Measurements from ENCODE around the gene HCLS1. TPM values are rescaled to one million over a fixed set of nuclear protein-coding genes. Genes with fewer than 3 reads are reported as not detected.
A peak's percentile ranks its signal among the peaks of the same experiment; 100 is the strongest.
"Not testable (repeated sequence)": the region's sequence is repeated elsewhere in the genome, so short reads cannot be mapped to it uniquely, and the experiment has no call there.

The HCLS1 gene, protein sequence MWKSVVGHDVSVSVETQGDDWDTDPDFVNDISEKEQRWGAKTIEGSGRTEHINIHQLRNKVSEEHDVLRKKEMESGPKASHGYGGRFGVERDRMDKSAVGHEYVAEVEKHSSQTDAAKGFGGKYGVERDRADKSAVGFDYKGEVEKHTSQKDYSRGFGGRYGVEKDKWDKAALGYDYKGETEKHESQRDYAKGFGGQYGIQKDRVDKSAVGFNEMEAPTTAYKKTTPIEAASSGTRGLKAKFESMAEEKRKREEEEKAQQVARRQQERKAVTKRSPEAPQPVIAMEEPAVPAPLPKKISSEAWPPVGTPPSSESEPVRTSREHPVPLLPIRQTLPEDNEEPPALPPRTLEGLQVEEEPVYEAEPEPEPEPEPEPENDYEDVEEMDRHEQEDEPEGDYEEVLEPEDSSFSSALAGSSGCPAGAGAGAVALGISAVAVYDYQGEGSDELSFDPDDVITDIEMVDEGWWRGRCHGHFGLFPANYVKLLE
- polyA plus RNA-seq (ENCODE audit: low read depth in 6 of 6) = 100 to 1,000 TPM; 367 to 548 (median 469) TPM

DNA sequence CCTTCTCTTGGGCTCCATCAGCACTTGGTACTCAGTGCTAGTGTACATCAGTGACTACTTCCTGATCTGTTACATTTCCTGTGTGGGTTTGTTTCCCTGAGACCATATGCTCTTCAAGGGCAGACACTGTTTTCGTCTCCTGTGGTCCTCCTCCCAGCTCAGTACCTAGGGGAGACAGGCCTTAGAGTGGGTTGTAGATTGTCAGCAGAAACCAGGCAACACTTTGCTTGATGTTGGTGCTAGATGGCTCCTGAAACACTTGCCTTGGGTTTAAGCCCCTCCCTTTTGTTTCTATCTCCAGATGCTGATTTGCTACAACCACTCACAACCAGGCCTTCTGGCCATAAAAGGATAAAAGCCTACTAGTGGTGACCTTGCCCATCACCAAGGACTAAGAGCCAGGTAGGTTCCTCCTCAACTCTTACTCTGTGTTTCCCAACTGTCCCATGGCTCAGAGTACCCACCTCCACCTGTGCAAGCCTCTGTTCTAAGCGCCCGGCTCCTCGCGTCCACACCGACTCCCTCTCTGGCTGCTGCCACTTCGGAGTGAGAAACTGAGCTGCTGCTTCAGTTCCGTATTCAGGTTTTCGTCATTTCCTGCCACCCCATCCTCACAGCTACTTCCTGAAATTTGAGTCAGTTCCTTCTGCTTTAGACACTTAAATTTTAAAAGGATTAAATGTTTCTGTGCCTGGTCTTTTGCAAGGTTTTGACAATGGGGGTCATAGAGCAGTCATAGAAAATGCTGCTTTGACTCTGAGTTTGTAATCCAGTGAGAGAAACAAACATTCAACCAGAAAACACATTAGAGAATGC lies at the start of gene HCLS1:
Gene HCLS1, minus strand, starts transcription at position 548 of the 816 bp plus-strand sequence. CDS start 2,556 bp downstream, outside the sequence.
- DNase-seq (peak; percentile 84), ATAC-seq (ENCODE audit: low read depth in 2 of 2) (peak; percentile 86 to 89)
- Mint-ChIP-seq H3K4me3 (peak within 1 kb of the TSS; percentile 83 to 100 (median 97)), H3K36me3 (peaks cover 33 to 52% of the 10 kb centered on the region in 2 donors), H3K27me3 (no peaks in the 10 kb centered on the region), H3K27ac (peak within 1 kb of the TSS; percentile 97 to 100 (median 99)), H3K4me1 (peaks cover 49 to 60% (median 59%) of the 10 kb centered on the region in 3 donors), H3K9me3 (peaks cover 0 to 6% (median 0%) of the 10 kb centered on the region in 7 donors)

- peaks cover 25 to 41% of the 10 kb centered on the region in 2 donors for H3K36me3 Mint-ChIP-seq
- H3K4me3 Mint-ChIP-seq = no peak overlapping the region
- H3K27ac Mint-ChIP-seq = peak overlapping the region in 1 of 6 donors; percentile 24
- ATAC-seq (ENCODE audit: low read depth in 2 of 2) (no peak), DNase-seq (no peak)
- H3K4me1 Mint-ChIP-seq = peaks cover 0 to 5% (median 3%) of the 10 kb centered on the region in 3 donors
- H3K27me3 Mint-ChIP-seq = no peaks in the 10 kb centered on the region
- no peaks in the 10 kb centered on the region for H3K9me3 Mint-ChIP-seq
These were observed 49.6 kb upstream of the HCLS1 start for GRCh38 chr3:121710347-121710746.

DNA sequence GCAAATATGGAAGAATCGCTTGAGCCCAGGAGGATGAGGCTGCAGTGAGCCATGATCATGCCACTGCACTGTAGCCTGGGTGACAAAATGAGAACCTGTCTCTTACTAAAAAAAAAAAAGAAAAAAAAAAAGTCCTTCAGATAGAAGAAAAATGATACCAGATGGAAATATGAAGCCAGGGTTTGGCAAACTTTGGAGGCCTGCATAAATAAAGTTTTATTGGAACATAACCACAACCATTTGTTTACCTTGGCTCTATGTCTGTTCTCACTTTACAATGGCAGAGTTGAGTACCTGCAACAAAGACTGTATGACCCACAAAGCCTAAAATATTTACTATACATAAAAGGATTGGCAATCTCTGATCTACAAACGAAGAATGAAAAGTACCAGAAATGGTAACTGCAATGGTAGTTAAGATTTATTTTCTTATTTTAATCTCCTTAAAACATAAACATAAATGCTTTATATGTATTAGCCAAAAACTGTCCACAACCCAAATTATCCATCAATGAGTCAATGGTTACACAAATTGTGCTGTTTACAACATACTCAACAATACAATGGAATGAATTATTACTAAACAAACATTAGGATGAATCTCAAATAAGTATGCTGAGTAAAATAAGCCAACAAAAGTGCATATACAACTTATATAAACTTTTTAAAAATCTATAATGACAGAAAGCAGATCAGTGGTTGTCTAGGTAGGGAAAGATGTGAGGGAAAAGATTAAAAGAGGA lies 47.0 kb upstream of the HCLS1 start:
- H3K27ac Mint-ChIP-seq = peak overlapping the region in 2 of 6 donors; percentile 24 to 56
- peaks cover 0 to 5% (median 3%) of the 10 kb centered on the region in 3 donors for H3K4me1 Mint-ChIP-seq
- no peaks in the 10 kb centered on the region for H3K27me3 Mint-ChIP-seq
- peaks cover 0 to 3% (median 0%) of the 10 kb centered on the region in 7 donors for H3K9me3 Mint-ChIP-seq
- DNase-seq (no peak), ATAC-seq (ENCODE audit: low read depth in 2 of 2) (no peak)
- peak overlapping the region in 1 of 8 donors; percentile 37 for H3K4me3 Mint-ChIP-seq
- H3K36me3 Mint-ChIP-seq = peaks cover 27 to 42% of the 10 kb centered on the region in 2 donors

DNA sequence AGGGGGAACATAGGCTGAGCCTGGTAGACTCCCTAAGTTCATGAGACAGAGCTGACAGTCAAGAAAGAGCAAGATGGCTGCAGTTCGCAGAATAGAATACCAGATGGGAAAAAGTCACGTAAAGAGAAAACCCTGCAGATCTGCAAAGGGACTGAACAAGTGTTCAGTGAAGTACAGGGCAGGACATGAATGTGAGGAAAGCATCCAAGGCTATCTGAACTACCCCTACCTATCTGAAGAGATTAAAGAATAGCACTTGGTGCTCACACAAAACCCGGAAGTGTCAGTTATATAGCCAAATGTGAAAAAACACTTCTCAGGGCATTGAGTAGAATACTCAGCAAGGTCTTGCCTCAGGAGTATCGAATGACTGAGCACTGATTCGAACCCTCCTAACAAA lies 44.8 kb upstream of the HCLS1 start:
- H3K27ac Mint-ChIP-seq = peak overlapping the region in 1 of 6 donors; percentile 32
- H3K4me3 Mint-ChIP-seq = no peak overlapping the region
- DNase-seq (no peak), ATAC-seq (ENCODE audit: low read depth in 2 of 2) (no peak)
- no peaks in the 10 kb centered on the region for H3K27me3 Mint-ChIP-seq
- peaks cover 0 to 5% (median 3%) of the 10 kb centered on the region in 3 donors for H3K4me1 Mint-ChIP-seq
- H3K36me3 Mint-ChIP-seq = peaks cover 35 to 43% of the 10 kb centered on the region in 2 donors
- peaks cover 0 to 3% (median 0%) of the 10 kb centered on the region in 7 donors for H3K9me3 Mint-ChIP-seq

DNA sequence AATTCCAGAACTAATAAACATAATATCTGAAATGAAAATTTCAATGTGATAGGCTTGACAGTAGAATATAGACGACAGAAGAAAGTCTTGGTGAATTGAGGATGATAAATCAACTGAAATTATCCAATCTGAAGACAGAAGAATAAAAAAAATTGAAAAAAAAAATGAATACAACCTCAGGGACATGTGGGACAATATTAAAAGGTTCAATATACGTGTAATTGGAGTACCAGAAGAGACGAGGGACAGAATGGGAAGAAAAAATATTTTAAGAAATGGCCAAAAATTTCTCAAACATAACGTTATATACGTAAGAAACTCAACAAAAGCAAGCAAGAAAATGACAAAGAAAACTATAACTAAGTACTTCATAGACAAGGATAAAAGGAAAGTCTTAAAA lies 43.3 kb upstream of the HCLS1 start:
- no peaks in the 10 kb centered on the region for H3K27me3 Mint-ChIP-seq
- no peak overlapping the region for H3K4me3 Mint-ChIP-seq
- DNase-seq (no peak), ATAC-seq (ENCODE audit: low read depth in 2 of 2) (no peak)
- H3K27ac Mint-ChIP-seq = no peak overlapping the region
- peaks cover 0 to 3% (median 0%) of the 10 kb centered on the region in 3 donors for H3K4me1 Mint-ChIP-seq
- H3K9me3 Mint-ChIP-seq = peaks cover 0 to 3% (median 0%) of the 10 kb centered on the region in 7 donors
- H3K36me3 Mint-ChIP-seq = peaks cover 36 to 38% of the 10 kb centered on the region in 2 donors

- ATAC-seq (ENCODE audit: low read depth in 2 of 2) (no peak), DNase-seq (no peak)
- Mint-ChIP-seq H3K9me3 (peaks cover 0 to 2% (median 0%) of the 10 kb centered on the region in 7 donors), H3K36me3 (peaks cover 33 to 34% of the 10 kb centered on the region in 2 donors), H3K4me1 (no peaks in the 10 kb centered on the region), H3K27ac (no peak overlapping the region), H3K27me3 (no peaks in the 10 kb centered on the region), H3K4me3 (no peak overlapping the region)
These were observed 38.2 kb upstream of the HCLS1 start for GRCh38 chr3:121698901-121699300.

DNA sequence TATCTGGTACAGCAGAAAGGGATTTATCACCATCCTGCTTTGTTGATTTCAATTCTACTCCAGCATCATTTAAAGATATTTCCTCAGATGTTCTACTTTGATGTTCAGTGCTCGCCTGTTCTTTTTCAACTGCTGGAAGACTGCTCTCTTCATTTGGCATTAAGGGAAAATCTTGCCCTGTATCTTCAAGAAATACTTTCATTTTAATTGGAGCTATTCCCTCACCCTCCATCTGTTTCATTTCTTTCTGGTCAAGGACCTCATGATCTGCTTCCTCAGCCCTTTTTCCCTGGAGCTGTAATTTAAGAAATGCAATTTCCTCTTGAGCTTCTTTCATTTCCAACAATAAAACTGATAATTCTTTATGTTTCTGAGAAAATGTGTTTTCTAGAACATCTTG lies 37.8 kb upstream of the HCLS1 start:
- Mint-ChIP-seq H3K4me3 (no peak overlapping the region), H3K27ac (peak overlapping the region in 1 of 6 donors; percentile 35)
- ATAC-seq (ENCODE audit: low read depth in 2 of 2) = no peak

GRCh38 chr3:121696186-121696585 lies 35.5 kb upstream of the HCLS1 start:
- Mint-ChIP-seq H3K36me3 (peaks cover 32 to 36% of the 10 kb centered on the region in 2 donors), H3K4me3 (no peak overlapping the region), H3K27me3 (no peaks in the 10 kb centered on the region), H3K27ac (no peak overlapping the region), H3K4me1 (peaks cover 4 to 6% (median 5%) of the 10 kb centered on the region in 3 donors), H3K9me3 (no peaks in the 10 kb centered on the region)
- ATAC-seq (ENCODE audit: low read depth in 2 of 2) (no peak), DNase-seq (no peak)

More for the DNA sequence above, 37.8 kb upstream of the HCLS1 start:
- Mint-ChIP-seq H3K36me3 (peaks cover 29 to 31% of the 10 kb centered on the region in 2 donors), H3K27me3 (no peaks in the 10 kb centered on the region), H3K4me1 (no peaks in the 10 kb centered on the region), H3K9me3 (no peaks in the 10 kb centered on the region)
- DNase-seq = no peak

DNA sequence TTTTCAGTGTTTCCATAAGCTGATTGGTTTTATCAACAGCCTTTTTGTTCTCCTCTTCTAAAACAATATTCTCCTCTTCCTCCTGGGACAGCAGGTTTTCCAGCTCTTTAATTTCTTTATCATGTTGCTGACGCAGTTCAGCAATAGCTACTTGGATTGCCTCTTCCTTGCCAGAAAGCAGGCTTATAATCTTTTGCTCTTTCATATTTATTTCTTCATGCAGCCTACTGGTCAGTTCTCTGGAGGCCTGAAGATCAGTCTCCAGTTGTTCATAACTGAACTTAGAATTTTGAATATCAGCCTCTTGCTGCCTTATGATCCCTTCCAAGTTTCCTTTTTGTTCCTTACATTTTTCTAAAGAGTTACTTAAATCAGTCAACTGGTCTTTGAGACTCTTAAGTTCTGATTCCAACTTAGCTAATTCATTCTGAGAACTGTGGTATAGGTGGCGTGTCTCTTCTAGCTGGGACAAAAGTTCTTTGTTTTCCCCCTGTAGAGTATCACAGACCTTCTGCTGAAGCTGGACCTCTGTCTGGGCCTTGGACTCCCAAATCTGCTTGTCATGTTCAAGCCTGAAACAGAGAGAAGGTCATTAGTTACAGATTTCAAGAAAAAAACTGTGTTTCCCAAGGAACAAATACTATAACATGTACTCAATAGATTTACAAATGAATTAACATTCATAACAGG lies 31.5 kb upstream of the HCLS1 start:
- H3K4me1 Mint-ChIP-seq = peaks cover 10 to 14% (median 11%) of the 10 kb centered on the region in 3 donors
- H3K9me3 Mint-ChIP-seq = no peaks in the 10 kb centered on the region
- H3K27me3 Mint-ChIP-seq = no peaks in the 10 kb centered on the region
- H3K36me3 Mint-ChIP-seq = peaks cover 10 to 15% of the 10 kb centered on the region in 2 donors
- DNase-seq = no peak
- H3K27ac Mint-ChIP-seq = peak overlapping the region in 4 of 6 donors; percentile 7 to 81 (median 72)
- no peak overlapping the region for H3K4me3 Mint-ChIP-seq
- ATAC-seq (ENCODE audit: low read depth in 2 of 2) = no peak

DNA sequence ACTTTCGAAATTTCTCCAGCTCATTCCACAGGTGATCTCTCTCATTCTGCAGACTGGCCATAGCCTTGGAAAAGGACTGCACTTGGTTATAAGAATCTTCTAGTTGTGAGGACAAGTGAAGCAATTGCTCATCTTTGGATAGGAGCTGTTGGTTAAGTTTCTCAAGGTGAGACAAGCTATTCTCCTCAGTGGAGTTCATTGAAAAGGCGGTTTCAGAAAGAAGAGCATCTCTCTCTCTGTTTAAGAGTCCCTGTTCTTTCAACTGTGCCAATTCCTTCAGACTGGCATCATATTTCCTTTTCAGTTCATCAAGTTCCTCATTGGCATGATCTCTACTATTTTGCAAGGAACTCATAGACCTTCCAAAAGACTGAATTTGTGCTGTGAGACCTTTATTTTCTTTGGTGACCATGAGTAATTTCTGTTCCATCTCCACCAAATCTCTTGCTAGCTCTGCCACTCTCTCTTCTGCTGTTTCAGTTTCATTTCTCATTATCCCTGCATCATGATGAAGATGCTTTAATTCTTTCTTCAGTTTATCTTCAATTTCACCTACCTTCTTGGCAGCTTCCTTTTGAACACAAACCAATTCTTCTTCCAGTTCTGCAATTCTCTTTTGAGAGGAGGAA lies 30.2 kb upstream of the HCLS1 start:
- no peak overlapping the region for H3K4me3 Mint-ChIP-seq
- no peaks in the 10 kb centered on the region for H3K9me3 Mint-ChIP-seq
- H3K27me3 Mint-ChIP-seq = no peaks in the 10 kb centered on the region
- ATAC-seq (ENCODE audit: low read depth in 2 of 2) (no peak), DNase-seq (no peak)
- H3K27ac Mint-ChIP-seq = peak overlapping the region in 5 of 6 donors; percentile 25 to 68 (median 64)
- H3K36me3 Mint-ChIP-seq = peaks cover 14 to 23% of the 10 kb centered on the region in 2 donors
- H3K4me1 Mint-ChIP-seq = peaks cover 10 to 14% (median 11%) of the 10 kb centered on the region in 3 donors

DNA sequence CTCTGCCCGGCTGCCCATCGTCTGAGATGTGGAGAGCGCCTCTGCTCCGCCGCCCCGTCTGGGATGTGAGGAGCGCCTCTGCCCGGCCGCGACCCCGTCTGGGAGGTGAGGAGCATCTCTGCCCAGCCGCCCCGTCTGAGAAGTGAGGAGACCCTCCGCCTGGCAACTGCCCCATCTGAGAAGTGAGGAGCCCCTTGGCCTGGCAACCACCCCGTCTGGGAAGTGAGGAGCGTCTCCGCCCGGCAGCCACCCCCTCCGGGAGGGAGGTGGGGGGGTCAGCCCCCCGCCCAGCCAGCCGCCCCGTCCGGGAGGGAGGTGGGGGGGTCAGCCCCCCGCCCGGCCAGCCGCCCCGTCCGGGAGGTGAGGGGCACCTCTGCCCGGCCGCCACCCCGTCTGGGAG lies 28.0 kb upstream of the HCLS1 start:
- DNase-seq; H3K27me3 Mint-ChIP-seq; H3K27ac Mint-ChIP-seq; ATAC-seq (ENCODE audit: low read depth in 2 of 2); H3K4me3 Mint-ChIP-seq: not testable (repeated sequence)
- Mint-ChIP-seq H3K9me3 (peaks cover 0 to 12% (median 10%) of the 10 kb centered on the region in 7 donors), H3K4me1 (peaks cover 10 to 14% (median 11%) of the 10 kb centered on the region in 3 donors), H3K36me3 (peaks cover 14 to 36% of the 10 kb centered on the region in 2 donors)

DNA sequence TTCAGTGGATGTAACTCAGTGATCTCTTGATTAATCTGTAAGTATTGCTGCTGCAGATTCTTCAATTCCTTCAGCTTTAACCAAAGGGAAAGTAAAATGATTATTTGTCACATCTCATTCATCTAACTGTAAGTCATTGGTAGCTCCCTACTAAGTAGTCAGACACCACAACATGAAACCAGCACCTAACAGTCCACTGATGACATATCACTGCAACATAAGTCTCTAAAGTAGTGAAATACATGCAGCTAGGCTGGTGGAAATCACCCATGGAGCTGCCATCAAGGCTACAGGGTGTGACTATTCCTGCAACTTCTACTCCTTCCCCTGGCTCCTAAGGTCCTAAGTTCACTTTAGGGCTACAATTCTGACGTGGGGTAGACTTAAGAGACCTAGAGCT lies 21.1 kb upstream of the HCLS1 start:
- no peak for ATAC-seq (ENCODE audit: low read depth in 2 of 2)
- Mint-ChIP-seq H3K4me3 (no peak overlapping the region), H3K9me3 (peaks cover 4 to 13% (median 11%) of the 10 kb centered on the region in 7 donors), H3K4me1 (peaks cover 0 to 4% (median 0%) of the 10 kb centered on the region in 3 donors), H3K27ac (no peak overlapping the region), H3K27me3 (no peaks in the 10 kb centered on the region), H3K36me3 (peaks cover 26 to 60% of the 10 kb centered on the region in 2 donors)
- no peak for DNase-seq
